ENCODE results near the gene ECI2. TPM values are rescaled to one million over a fixed set of nuclear protein-coding genes. Genes with fewer than 3 reads are reported as not detected.

The ECI2 gene
- total RNA-seq, 1 donor from 2014 or later = 18.7 TPM

- Mint-ChIP-seq H3K36me3 (ENCODE audit: unreplicated experiment) (no peaks in the 10 kb centered on the region), H3K27me3 (ENCODE audit: unreplicated experiment) (peaks cover 2% of the 10 kb centered on the region), H3K9me3 (ENCODE audit: unreplicated experiment) (no peaks in the 10 kb centered on the region), H3K27ac (ENCODE audit: unreplicated experiment) (no peak overlapping the region), H3K4me1 (ENCODE audit: low read depth, unreplicated experiment) (no peaks in the 10 kb centered on the region), H3K4me3 (ENCODE audit: unreplicated experiment) (no peak overlapping the region)
- no peak for DNase-seq
- no peak for TF ChIP-seq CTCF (IDR thresholded peaks at IDR 0.05; ENCODE audit: partially characterized antibody, unreplicated experiment)
Measured at GRCh38 chr6:4176907-4177306, 41.5 kb upstream of the ECI2 start.

GRCh38 chr6:4174042-4174441 lies 38.7 kb upstream of the ECI2 start:
- no peak overlapping the region for H3K27ac Mint-ChIP-seq (ENCODE audit: unreplicated experiment)
- no peaks in the 10 kb centered on the region for H3K4me1 Mint-ChIP-seq (ENCODE audit: low read depth, unreplicated experiment)
- H3K9me3 Mint-ChIP-seq (ENCODE audit: unreplicated experiment) = no peaks in the 10 kb centered on the region
- no peak for DNase-seq
- H3K4me3 Mint-ChIP-seq (ENCODE audit: unreplicated experiment) = no peak overlapping the region
- H3K36me3 Mint-ChIP-seq (ENCODE audit: unreplicated experiment) = no peaks in the 10 kb centered on the region
- H3K27me3 Mint-ChIP-seq (ENCODE audit: unreplicated experiment) = peaks cover 2% of the 10 kb centered on the region
- TF ChIP-seq CTCF (IDR thresholded peaks at IDR 0.05; ENCODE audit: partially characterized antibody, unreplicated experiment) = no peak

- no peak overlapping the region for H3K27ac Mint-ChIP-seq (ENCODE audit: unreplicated experiment)
- no peak for TF ChIP-seq CTCF (IDR thresholded peaks at IDR 0.05; ENCODE audit: partially characterized antibody, unreplicated experiment)
- H3K36me3 Mint-ChIP-seq (ENCODE audit: unreplicated experiment) = no peaks in the 10 kb centered on the region
- H3K9me3 Mint-ChIP-seq (ENCODE audit: unreplicated experiment) = no peaks in the 10 kb centered on the region
- H3K4me3 Mint-ChIP-seq (ENCODE audit: unreplicated experiment) = no peak overlapping the region
- no peak for DNase-seq
- no peaks in the 10 kb centered on the region for H3K4me1 Mint-ChIP-seq (ENCODE audit: low read depth, unreplicated experiment)
- peaks cover under 1% of the 10 kb centered on the region for H3K27me3 Mint-ChIP-seq (ENCODE audit: unreplicated experiment)
Measured at GRCh38 chr6:4172368-4172767, 37.0 kb upstream of the ECI2 start.

GRCh38 chr6:4170297-4170696 lies 34.9 kb upstream of the ECI2 start:
- H3K4me1 Mint-ChIP-seq (ENCODE audit: low read depth, unreplicated experiment) = no peaks in the 10 kb centered on the region
- no peak for DNase-seq
- H3K27ac Mint-ChIP-seq (ENCODE audit: unreplicated experiment) = no peak overlapping the region
- no peaks in the 10 kb centered on the region for H3K36me3 Mint-ChIP-seq (ENCODE audit: unreplicated experiment)
- no peaks in the 10 kb centered on the region for H3K27me3 Mint-ChIP-seq (ENCODE audit: unreplicated experiment)
- no peak overlapping the region for H3K4me3 Mint-ChIP-seq (ENCODE audit: unreplicated experiment)
- H3K9me3 Mint-ChIP-seq (ENCODE audit: unreplicated experiment) = no peaks in the 10 kb centered on the region
- no peak for TF ChIP-seq CTCF (IDR thresholded peaks at IDR 0.05; ENCODE audit: partially characterized antibody, unreplicated experiment)

GRCh38 chr6:4169028-4169789 lies 33.8 kb upstream of the ECI2 start:
- Mint-ChIP-seq H3K36me3 (ENCODE audit: unreplicated experiment) (no peaks in the 10 kb centered on the region), H3K4me1 (ENCODE audit: low read depth, unreplicated experiment) (peaks cover 3% of the 10 kb centered on the region), H3K4me3 (ENCODE audit: unreplicated experiment) (no peak overlapping the region), H3K9me3 (ENCODE audit: unreplicated experiment) (no peaks in the 10 kb centered on the region), H3K27ac (ENCODE audit: unreplicated experiment) (no peak overlapping the region), H3K27me3 (ENCODE audit: unreplicated experiment) (no peaks in the 10 kb centered on the region)
- TF ChIP-seq CTCF (IDR thresholded peaks at IDR 0.05; ENCODE audit: partially characterized antibody, unreplicated experiment) = no peak
- no peak for DNase-seq
